CD4-positive, alpha-beta T cell treated with Interleukin-17A for 1 hour (primary cell): Measurements from ENCODE around the gene ATG9B.
"Not testable (repeated sequence)": the region's sequence is repeated elsewhere in the genome, so short reads cannot be mapped to it uniquely, and the experiment has no call there.

Source experiments
- DNase-seq: peaks from one replicate; pipeline ENCODE4 v3.0.0-alpha.2; 2020

The ATG9B gene

DNA sequence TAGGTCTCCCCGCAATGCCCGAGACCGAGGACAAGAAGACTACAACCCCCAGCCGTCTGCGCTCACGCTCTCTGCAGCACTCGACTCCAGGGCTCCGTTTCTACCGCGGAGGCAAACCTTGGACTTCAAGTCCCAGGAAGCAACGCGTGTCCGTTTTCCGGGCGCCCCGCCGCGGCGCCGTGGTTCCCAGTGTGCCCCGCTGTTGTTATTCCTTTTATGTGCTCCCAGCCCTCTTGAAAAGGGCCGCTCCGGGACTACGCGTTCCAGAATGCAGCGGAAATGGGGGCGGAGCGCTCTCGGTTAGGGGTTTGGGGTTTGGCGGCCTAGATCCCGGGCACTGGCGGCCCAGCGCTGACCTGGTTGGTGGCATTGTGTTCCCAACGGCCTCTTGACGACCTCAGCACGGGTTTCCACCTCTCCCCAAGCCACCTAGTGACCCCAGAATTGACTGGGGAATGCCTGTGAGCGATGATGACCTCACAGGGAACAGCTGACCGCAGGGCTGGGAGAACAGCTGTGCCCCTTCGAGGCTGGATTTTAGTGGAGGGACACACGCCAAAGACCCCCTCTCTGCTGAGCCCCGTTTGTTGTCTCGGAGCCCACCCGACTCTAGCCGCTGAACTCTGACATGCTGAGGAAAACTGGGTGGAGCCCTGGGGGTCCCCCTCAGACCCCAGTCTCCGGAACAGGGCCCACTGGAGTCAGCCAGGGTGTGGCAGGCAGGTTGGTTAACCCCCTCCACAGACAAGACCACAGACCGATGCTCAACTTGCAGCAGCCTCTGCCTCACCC, 33.9 kb upstream of the ATG9B start:
- DNase-seq = peak; percentile 99

DNA sequence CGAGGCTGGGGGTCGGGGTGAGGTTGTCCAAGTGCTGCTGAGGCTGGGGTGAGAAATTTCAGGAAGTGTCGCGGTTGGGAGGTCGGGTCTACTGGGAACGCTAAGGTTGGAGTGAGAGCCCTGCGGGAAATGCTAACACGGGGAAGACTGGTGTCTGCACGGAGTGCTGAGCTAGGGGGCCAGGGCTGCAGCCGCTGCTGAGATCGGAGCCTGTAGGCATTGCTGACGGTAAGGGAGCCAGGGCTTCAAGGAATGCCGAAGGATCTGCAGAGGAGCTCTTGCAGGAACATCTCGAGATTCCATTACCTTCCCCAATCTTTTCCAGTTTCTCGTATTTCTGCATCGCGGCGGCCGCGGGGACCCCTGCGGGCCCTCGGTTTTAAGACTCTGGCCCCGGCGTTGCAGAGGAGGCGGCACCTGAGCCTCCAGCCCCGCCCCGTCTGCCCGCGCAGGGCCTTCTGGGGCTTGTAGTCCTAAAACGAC, 33.3 kb upstream of the ATG9B start, which contains the start of gene CDK5:
Gene CDK5, minus strand, starts transcription at position 392 of the 483 bp plus-strand sequence. Its CDS starts 49 bp downstream, at position 343.
- no peak for DNase-seq

GRCh38 chr7:151056666-151057505, 32.6 kb upstream of the ATG9B start:
- DNase-seq = no peak

DNA sequence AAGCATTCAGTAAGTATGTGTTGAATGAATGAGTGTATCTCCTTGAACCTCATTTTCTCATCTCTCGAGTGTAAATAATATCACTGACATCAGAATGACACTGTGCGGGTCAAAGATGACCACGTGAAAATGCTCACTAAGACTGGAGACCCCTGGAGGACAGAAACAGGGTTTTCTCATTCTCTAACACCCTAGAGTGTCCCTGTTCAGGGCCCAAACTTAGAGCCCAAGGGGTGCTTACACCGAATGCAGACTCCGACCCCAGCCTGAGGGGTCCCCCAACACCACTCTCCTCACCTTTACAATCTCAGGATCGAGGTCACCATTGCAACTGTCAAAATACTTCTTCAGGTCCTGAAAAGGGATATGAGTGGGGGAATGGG, 32.0 kb upstream of the ATG9B start:
- DNase-seq = no peak

- DNase-seq = no peak
Observed at GRCh38 chr7:151053751-151054150, 29.5 kb upstream of the ATG9B start.

DNA sequence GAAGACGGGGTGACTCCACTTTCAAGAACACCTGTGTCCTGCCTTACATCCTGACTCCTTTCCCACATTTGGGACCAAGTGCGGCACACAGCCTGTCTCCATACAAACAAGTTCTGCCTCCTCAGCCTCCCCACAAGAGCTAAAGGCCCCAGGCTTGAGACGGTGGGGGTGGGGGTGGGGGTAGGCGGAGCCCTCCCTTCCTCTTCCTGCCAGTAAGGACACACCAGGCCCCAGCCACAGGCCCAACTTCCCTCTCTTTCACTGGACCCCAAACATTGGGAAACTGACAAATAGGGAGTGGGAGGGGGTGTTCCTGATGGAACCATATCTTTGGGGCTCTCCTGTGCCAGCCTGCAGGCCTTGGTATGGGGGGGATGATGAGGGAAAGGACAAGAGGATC, 28.8 kb upstream of the ATG9B start:
- DNase-seq = no peak

DNA sequence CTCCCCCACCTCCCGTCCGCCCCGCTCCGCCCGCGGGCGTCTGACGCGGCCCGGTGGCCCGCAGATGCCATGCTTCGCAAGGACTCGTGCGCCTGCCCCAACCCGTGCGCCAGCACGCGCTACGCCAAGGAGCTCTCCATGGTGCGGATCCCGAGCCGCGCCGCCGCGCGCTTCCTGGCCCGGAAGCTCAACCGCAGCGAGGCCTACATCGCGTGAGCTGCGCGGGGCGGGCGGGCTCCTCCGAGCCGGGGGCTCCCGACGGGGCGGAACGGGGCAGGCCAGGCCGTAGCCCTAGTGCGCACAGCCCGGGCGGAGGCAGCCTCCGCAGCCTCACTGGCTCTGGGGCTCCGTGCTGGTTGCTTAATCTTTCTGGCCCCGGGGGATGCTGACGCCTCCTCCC, 26.8 kb upstream of the ATG9B start:
- DNase-seq = peak; percentile 57

DNA sequence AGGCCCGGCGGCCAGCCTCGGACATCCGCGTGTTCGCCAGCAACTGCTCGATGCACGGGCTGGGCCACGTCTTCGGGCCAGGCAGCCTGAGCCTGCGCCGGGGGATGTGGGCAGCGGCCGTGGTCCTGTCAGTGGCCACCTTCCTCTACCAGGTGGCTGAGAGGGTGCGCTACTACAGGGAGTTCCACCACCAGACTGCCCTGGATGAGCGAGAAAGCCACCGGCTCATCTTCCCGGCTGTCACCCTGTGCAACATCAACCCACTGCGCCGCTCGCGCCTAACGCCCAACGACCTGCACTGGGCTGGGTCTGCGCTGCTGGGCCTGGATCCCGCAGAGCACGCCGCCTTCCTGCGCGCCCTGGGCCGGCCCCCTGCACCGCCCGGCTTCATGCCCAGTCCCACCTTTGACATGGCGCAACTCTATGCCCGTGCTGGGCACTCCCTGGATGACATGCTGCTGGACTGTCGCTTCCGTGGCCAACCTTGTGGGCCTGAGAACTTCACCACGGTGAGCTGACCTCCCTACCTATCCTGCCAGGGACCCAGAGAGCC, 24.7 kb upstream of the ATG9B start:
- DNase-seq = no peak

GRCh38 chr7:151047976-151048815, 23.9 kb upstream of the ATG9B start, which contains the start of gene ASIC3:
ASIC3 (plus strand) TSS chr7:151048531; CDS start chr7:151048886, 355 bp downstream.
- no peak for DNase-seq

GRCh38 chr7:151046603-151047573, 22.6 kb upstream of the ATG9B start:
- DNase-seq = no peak

DNA sequence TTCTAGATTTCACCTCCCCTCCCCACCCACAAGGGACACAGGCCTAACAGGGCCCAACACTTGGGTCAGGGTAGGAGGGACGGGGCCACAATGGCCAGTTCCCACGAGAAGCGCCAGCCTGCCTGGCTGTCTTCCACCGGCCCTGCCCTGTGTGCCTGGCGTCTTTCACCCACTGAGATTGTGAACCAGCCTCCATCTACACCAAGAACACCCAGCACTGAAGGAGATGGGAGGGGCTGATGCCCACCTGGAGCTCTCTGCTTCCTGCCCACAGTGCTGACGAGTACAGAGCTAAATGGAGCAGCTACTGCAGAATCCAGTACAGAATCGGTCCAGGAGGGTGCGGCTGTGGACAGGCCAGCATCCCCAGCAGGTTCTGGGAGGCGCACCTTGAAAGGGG, 21.7 kb upstream of the ATG9B start:
- no peak for DNase-seq

- no peak for DNase-seq
Observed at GRCh38 chr7:151045262-151045661, 21.0 kb upstream of the ATG9B start.

DNA sequence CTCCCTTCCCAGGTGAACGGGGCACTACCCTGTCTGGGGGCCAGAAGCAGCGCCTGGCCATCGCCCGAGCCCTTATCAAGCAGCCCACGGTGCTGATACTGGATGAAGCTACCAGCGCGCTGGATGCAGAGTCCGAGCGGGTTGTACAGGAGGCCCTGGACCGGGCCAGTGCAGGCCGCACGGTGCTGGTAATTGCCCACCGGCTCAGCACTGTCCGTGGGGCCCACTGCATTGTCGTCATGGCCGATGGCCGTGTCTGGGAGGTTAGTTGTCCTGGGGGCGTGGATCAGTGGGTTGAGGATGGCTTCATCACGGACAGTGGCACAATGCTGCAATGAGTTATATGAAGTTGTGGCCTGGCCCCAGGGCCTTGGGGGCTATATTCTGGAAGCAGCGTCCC, 19.7 kb upstream of the ATG9B start:
- DNase-seq = no peak

GRCh38 chr7:151043449-151043848, 19.2 kb upstream of the ATG9B start:
- not testable (repeated sequence) for DNase-seq

- DNase-seq = no peak
Observed at GRCh38 chr7:151040616-151041375, 16.5 kb upstream of the ATG9B start.

- DNase-seq = no peak
Observed at GRCh38 chr7:151039850-151040548, 15.7 kb upstream of the ATG9B start.

DNA sequence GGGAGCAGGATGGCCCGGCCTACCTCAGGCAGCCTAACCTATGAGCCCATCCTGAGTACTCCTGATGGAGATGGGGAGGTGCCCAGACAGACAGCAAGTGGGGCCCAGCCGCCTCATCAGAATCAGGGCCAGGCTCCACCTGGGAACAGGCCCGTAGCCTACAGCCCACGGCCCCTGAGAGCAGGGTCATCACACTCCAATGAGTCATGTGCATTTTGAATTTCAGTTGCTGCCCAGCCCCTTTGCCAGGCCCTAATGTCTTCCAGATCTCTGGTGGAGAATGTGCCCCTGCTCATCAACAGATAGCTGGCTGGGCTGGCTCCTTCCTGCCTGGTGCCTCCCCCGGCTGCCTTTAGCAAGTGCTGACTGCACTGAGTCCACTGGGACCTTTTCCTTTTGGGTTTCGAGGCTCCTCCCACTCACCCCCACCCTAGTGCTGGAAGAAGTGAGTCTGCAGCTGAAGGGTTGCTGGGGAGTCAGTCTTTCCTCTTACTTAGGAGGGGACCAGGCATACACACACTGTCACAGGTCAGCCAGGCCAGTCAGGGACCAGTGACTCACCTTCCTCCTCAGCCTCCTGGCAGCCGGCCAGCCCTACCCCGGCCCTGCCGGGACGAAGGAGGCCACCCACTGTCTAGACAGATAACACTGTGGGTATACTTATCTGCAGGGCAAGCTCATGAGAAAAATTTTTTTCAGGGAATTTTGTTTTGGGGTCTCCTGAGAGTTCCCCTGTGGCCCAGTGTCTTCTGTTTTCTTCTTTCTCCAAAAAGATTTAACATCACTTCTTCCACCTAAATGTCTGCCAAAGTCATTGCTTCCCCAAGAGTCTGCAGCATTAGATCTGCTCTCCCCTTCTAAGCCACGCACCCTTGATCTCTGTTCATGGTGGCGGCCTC, 14.9 kb upstream of the ATG9B start:
- peak; percentile 35 for DNase-seq

DNA sequence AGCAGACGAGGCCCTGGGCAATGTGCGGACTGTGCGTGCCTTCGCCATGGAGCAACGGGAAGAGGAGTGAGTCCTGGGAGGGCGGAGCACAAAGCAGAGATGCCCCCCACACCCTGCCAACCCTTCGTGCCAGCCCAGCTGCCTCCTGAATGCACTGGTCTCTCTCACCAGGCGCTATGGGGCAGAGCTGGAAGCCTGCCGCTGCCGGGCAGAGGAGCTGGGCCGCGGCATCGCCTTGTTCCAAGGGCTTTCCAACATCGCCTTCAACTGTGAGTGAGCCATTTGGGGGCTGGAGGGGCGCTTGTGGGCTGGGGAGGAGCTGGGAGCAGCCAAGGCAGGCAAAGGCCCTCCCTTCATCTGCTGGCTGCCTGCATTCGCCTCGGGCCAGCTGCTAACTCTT, 11.6 kb upstream of the ATG9B start:
- no peak for DNase-seq
